Adipocyte (in vitro differentiated cells): ENCODE results near the gene CAMSAP2.
"Not testable (repeated sequence)": the region's sequence is repeated elsewhere in the genome, so short reads cannot be mapped to it uniquely, and the experiment has no call there.

Experiments
- DNase-seq: peaks from one replicate; pipeline ENCODE4 v3.0.0-alpha.2; 2015; ENCODE audit warnings: low read depth
- H3K27me3 ChIP-seq: replicated peaks from 2 replicates; pipeline ENCODE4 v1.7.0; 2013; ENCODE audit warnings: mild to moderate bottlenecking, low read length, moderate library complexity; ENCODE audit not compliant: control insufficient read depth, insufficient read depth
- H3K36me3 ChIP-seq: 2 replicates; pipeline ENCODE4 v1.7.0; 2013; ENCODE audit warnings: low read length, mild to moderate bottlenecking, moderate library complexity; ENCODE audit not compliant: control insufficient read depth, insufficient read depth, severe bottlenecking
- H3K4me1 ChIP-seq: 2 replicates; pipeline ENCODE4 v1.7.0; 2013; ENCODE audit warnings: mild to moderate bottlenecking, low read length, moderate library complexity; ENCODE audit not compliant: control insufficient read depth, insufficient read depth
- H3K4me3 ChIP-seq: 2 replicates; pipeline ENCODE4 v1.7.0; 2013; ENCODE audit warnings: mild to moderate bottlenecking, low read length, moderate library complexity
- H3K9ac ChIP-seq: 2 replicates; pipeline ENCODE4 v1.7.0; 2013; ENCODE audit warnings: mild to moderate bottlenecking, low read length, moderate library complexity
- H3K9me3 ChIP-seq: 2 replicates; pipeline ENCODE4 v1.7.0; 2013; ENCODE audit warnings: mild to moderate bottlenecking, low read length, moderate library complexity; ENCODE audit not compliant: control insufficient read depth

Gene CAMSAP2

DNA sequence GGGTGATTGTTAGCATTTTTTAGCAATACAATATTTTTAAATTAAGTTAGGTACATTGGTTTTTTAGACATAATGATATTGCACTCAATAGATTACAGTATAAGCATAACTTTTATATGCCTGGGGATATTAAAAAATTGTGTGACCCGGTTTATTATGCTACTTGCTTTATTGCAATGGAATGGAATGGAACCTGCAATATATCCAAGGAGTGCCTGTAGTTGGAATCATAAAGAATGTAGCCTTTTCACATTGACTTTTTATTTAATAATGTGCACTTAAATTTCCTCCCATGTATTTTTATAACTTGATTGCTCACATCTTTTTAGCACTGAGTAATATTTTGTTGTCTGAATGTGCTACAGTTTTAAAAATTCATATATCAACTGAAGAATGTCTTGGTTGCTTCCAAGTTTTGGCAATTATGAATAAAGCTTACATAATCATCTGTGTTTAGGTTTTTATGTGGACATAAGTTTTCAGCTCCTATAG, 49.2 kb downstream of the CAMSAP2 start:
- Histone ChIP-seq H3K9ac (no peak overlapping the region), H3K4me3 (no peak overlapping the region), H3K4me1 (no peaks in the 10 kb centered on the region), H3K27me3 (no peaks in the 10 kb centered on the region), H3K36me3 (peaks cover 23% of the 10 kb centered on the region), H3K9me3 (peaks cover under 1% of the 10 kb centered on the region)
- no peak for DNase-seq

DNA sequence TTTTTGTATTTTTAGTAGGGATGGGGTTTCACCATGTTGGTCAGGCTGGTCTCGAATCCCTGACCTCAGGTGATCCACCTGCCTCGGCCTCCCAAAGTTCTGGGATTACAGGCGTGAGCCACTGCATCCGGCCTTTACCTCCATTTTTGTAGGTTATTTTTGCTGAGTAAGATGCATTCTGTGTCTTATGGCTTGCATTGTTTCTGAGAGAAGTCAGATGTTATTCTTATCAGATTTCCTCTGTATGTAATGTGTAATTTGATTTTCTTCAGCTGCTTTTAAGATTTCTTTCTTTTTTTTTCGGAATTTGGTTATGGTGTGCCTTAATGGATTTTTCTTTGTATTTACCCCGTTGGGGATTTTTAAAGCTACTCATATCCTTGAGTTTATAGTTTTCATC, 52.3 kb downstream of the CAMSAP2 start:
- not testable (repeated sequence) for H3K9me3 ChIP-seq, DNase-seq, H3K27me3 ChIP-seq, H3K9ac ChIP-seq, H3K4me3 ChIP-seq
- H3K36me3 ChIP-seq = peaks cover 16% of the 10 kb centered on the region
- H3K4me1 ChIP-seq = peaks cover 10% of the 10 kb centered on the region

DNA sequence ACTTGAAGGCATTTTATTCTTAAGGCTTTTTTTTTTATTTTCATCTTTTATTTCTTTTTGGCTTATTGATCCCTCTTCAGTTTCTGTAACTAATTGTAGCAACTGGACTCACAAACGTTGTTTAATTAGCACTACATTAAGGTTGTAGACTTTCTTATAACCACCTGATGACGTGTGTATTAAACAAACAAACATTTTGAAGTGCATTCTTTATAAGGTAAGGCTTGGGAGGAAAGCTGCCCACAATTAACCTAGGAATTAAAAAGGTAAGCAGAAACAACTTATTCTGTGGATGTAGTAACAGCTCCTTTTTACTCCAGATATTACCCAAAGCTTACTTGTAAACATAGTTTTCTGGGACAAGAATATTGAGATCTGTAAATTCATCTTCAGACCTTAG, 55.0 kb downstream of the CAMSAP2 start:
- Histone ChIP-seq H3K27me3 (no peaks in the 10 kb centered on the region), H3K9me3 (no peaks in the 10 kb centered on the region)

DNA sequence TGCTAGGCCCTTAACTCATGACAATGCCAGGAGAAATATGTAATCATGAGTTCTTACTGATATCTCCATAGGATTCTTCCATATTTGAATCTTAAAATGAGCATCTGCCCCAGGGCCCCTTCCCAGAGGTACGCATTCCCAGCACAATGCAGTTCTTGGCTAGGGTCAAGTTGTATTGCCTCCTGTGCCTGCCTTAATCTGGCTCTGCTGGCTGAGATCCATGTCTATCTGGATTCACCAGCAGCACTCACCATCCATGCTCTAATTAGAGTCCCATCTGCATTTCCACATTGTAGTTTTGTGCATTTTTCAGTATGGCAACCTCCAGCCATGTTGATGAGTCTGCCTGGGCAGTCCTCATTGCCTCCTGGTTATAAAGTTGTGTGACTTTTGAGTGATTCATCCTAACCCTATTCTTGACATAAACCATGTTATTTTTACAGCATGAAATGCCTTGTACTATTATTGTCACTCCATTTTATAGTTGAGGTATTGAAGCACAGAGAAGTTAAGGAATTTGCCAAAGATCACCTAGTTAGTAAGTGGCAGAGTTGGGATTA, 55.9 kb downstream of the CAMSAP2 start:
- H3K27me3 ChIP-seq = no peaks in the 10 kb centered on the region
- no peak overlapping the region for H3K9ac ChIP-seq
- no peaks in the 10 kb centered on the region for H3K36me3 ChIP-seq
- H3K9me3 ChIP-seq = no peaks in the 10 kb centered on the region
- H3K4me1 ChIP-seq = peaks cover 10% of the 10 kb centered on the region
- no peak overlapping the region for H3K4me3 ChIP-seq
- no peak for DNase-seq

More for the DNA sequence above, 55.0 kb downstream of the CAMSAP2 start:
- no peak overlapping the region for H3K4me3 ChIP-seq
- H3K4me1 ChIP-seq = peaks cover 10% of the 10 kb centered on the region
- H3K9ac ChIP-seq = no peak overlapping the region
- H3K36me3 ChIP-seq = no peaks in the 10 kb centered on the region
- DNase-seq = no peak

DNA sequence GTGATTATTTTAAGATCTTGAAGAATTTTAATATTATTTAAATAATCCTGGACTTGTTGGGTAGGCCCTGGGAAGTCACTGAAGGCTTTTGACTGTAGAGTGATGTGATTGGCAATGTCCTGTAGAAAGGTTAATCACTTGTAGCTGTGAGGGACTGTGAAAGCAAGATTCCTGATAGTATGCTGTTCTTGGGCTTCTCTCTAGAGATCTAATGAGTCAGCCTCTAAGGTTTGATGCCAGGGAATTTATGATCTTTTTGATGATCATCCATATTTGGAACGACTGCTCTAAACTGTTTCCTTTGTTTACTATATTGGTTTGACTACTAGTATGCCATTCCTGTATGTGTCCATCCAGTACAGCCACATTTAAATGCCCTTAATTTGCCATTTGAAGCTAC, 56.5 kb downstream of the CAMSAP2 start:
- no peaks in the 10 kb centered on the region for H3K27me3 ChIP-seq
- peak; percentile 52 for DNase-seq
- H3K4me1 ChIP-seq = peaks cover 10% of the 10 kb centered on the region
- H3K36me3 ChIP-seq = no peaks in the 10 kb centered on the region
- H3K9me3 ChIP-seq = no peaks in the 10 kb centered on the region
- H3K9ac ChIP-seq = no peak overlapping the region
- H3K4me3 ChIP-seq = no peak overlapping the region

DNA sequence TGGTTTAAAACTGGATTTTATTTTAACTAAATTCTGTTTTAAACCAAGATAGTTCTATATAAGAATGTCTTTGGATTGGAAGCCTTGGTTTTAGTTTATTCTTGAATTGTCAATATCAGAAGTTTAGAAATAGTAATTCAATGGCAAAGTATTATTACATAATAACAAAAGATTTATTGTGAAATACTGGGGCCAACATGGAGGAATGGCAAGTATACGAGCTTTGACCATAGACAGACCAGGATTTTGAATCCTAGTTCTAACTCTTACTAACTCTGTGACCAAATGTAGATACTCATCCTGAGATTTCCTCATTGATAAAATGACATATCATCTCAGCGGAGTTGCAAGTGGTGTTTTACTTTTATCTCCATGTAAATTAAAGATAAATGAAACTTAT, 63.3 kb downstream of the CAMSAP2 start:
- Histone ChIP-seq H3K4me3 (no peak overlapping the region), H3K4me1 (peaks cover 18% of the 10 kb centered on the region)
- DNase-seq = no peak

DNA sequence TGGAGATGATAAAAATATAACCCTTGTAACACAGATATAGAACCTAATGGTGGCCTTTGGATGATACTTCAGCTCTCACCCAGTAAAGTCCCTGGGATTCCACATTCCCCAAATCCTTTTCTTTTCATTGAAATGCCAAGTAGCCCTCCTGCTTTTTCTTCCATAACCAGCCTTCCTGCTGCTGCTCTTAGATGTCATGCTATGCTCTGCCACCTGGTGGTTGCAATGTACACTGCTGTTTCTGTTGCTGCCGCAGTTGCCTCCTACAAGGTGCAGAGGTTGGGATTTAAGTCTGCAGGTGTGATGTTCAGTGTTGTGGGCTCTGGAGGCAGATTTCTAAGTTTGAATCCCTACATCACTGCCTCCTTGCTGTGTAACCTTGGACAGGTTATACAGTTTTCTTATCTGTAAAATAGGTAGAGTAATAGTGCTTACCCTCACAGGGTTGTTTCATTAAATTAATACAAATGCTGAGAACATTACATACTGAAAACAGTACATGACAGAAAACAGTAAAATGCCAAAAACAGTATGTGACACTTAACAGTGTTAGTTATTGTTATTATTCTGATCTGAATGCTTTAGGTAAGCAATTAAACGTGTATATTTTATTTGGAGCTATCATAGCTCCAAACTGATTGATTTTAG, 64.3 kb downstream of the CAMSAP2 start:
- no peaks in the 10 kb centered on the region for H3K27me3 ChIP-seq

More for the DNA sequence above, 63.3 kb downstream of the CAMSAP2 start:
- no peaks in the 10 kb centered on the region for H3K9me3 ChIP-seq
- no peaks in the 10 kb centered on the region for H3K36me3 ChIP-seq
- H3K9ac ChIP-seq = no peak overlapping the region
- no peaks in the 10 kb centered on the region for H3K27me3 ChIP-seq

DNA sequence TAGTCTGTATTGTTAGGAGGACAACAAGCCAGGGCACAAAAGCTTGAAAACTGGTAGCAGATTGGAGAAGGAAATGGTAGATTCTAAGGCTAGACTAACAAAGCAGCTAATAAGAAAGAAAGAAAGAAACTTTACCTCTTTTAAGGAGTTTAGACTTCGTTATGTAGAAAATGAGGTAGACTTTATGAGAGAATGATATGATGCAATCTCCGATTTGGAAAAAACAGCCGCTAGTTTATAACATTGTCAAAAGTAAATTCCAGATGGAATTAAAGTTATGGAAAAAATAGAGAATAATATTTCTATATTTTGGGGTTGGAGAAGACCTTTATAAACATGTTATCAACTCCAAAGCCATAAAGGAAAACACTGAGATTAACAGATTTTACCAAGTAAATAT, 67.0 kb downstream of the CAMSAP2 start:
- no peak for DNase-seq
- Histone ChIP-seq H3K36me3 (peaks cover 25% of the 10 kb centered on the region), H3K4me3 (no peak overlapping the region), H3K9me3 (no peaks in the 10 kb centered on the region), H3K27me3 (no peaks in the 10 kb centered on the region), H3K9ac (no peak overlapping the region), H3K4me1 (peaks cover 18% of the 10 kb centered on the region)

More for the DNA sequence above, 64.3 kb downstream of the CAMSAP2 start:
- peaks cover 6% of the 10 kb centered on the region for H3K36me3 ChIP-seq
- peak; percentile 90 for DNase-seq
- no peak overlapping the region for H3K9ac ChIP-seq
- H3K4me1 ChIP-seq = peaks cover 18% of the 10 kb centered on the region
- no peak overlapping the region for H3K4me3 ChIP-seq
- no peaks in the 10 kb centered on the region for H3K9me3 ChIP-seq

DNA sequence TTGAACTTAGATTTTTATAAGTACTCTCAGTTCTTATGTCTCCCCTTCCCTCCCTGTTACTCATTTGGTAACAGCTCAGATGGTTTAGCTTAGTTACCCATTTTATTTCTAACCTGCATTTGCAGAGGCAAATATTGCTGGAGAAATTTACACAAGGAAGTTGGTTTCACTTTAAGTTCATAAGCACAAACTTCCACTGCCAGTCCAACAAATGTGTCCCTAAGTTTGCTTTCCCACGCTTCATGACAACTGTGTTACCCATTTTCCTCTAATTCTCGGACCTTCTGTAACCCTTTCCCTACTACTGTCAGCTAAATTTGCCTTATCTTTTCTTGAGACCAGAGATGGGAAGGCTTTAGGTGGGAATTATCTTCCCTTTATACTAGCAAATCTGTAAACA, 70.2 kb downstream of the CAMSAP2 start:
- H3K36me3 ChIP-seq = peaks cover 50% of the 10 kb centered on the region

DNA sequence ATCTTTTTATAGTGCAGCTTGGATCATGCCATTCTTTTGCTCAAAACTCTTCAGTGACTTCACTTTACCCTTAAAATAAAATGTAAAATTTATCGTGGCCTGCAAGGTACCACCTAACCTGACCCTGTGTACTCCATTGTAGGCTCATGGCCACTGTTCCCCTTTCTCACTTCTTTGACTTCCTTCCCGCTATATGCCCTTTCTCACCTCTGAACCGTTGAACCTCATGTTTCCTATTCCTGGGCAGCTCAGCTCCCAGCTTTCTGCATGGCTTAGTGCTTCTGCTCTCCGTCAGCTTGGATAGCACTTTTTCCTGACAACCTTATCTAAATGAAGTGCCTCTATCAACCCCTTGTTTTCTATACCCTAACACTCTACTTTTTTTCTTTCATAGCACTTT, 73.0 kb downstream of the CAMSAP2 start:
- Histone ChIP-seq H3K4me3 (no peak overlapping the region), H3K27me3 (no peaks in the 10 kb centered on the region), H3K36me3 (peaks cover 54% of the 10 kb centered on the region), H3K9ac (no peak overlapping the region), H3K4me1 (peaks cover 2% of the 10 kb centered on the region), H3K9me3 (no peaks in the 10 kb centered on the region)
- no peak for DNase-seq

More for the DNA sequence above, 70.2 kb downstream of the CAMSAP2 start:
- Histone ChIP-seq H3K9ac (no peak overlapping the region), H3K27me3 (no peaks in the 10 kb centered on the region), H3K9me3 (no peaks in the 10 kb centered on the region), H3K4me3 (no peak overlapping the region), H3K4me1 (peaks cover 18% of the 10 kb centered on the region)
- DNase-seq = no peak

DNA sequence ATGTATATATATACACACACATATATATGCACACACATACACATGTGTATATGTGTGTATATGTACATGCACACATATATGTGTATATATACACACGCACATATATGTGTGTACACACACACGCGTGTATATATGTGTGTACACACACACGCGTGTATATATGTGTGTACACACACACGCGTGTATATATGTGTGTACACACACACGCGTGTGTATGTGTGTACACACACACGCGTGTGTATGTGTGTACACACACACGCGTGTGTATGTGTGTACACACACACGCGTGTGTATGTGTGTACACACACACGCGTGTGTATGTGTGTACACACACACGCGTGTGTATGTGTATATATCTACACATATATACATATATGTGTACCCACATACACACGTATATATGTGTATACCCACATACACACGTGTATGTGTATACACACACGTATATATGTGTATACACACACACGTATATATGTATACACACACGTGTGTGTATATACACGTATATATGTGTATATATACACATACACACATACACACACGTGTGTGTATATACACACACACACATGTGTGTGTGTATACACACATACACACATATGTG, 78.0 kb downstream of the CAMSAP2 start:
- not testable (repeated sequence) for H3K4me3 ChIP-seq, H3K9ac ChIP-seq, H3K4me1 ChIP-seq, DNase-seq, H3K27me3 ChIP-seq, H3K9me3 ChIP-seq
- H3K36me3 ChIP-seq = peaks cover 31% of the 10 kb centered on the region
